Lower lobe of right lung (tissue), 2 donors: ENCODE data around the gene NT5C1B. TPM values are rescaled to one million over a fixed set of nuclear protein-coding genes. Genes with fewer than 3 reads are reported as not detected.
A peak's percentile ranks its signal among the peaks of the same experiment; 100 is the strongest.

Experiments used
- ATAC-seq, 2 donors: fragments of 200-7000 bp; cut with Tn5 transposase; one replicate each; pipeline ENCODE4 v1.9.1; 2020 to 2022; ENCODE audit warnings: mild to moderate bottlenecking in 2 of 2, moderate library complexity in 2 of 2
- DNase-seq: peaks from one replicate; pipeline ENCODE4 v3.0.0-alpha.2; 2020
- H3K27ac ChIP-seq: fragments of 200-600 bp; one replicate; pipeline ENCODE4 v1.8.0; 2022
- H3K27me3 ChIP-seq: fragments of 200-600 bp; one replicate; pipeline ENCODE4 v1.8.0; 2022; ENCODE audit warnings: low read depth
- H3K36me3 ChIP-seq: fragments of 200-600 bp; one replicate; pipeline ENCODE4 v1.8.0; 2022; ENCODE audit warnings: mild to moderate bottlenecking
- H3K4me1 ChIP-seq: fragments of 200-600 bp; one replicate; pipeline ENCODE4 v1.8.0; 2022
- H3K4me3 ChIP-seq: fragments of 200-600 bp; one replicate; pipeline ENCODE4 v1.8.0; 2022; ENCODE audit warnings: mild to moderate bottlenecking
- H3K9me3 ChIP-seq: fragments of 200-600 bp; one replicate; pipeline ENCODE4 v1.8.0; 2022
- intact Hi-C: fragments of 100-400 bp; cut with DNase I; formaldehyde crosslinking; loops from one replicate; pipeline ENCODE4 v1.11.0; 2022
- total RNA-seq: library from RNA; stranded (reverse); fragmentation: NEBNext Ultra II Directional; extraction: Animal tissue kit (Norgen Biotek cat#: 25700); gene quantifications from one replicate; pipeline ENCODE4 v1.2.1, GENCODE V29; 2021
- TF ChIP-seq, protein P1 (sequence below): fragments of 200-600 bp; IDR thresholded peaks from one replicate; pipeline ENCODE4 v1.8.0; 2022; ENCODE audit warnings: antibody characterized with exemption, mild to moderate bottlenecking
- donor health status: DM: no; HTN: yes; CAD: no; lungs with severe emphysema.

Gene NT5C1B
- total RNA-seq, 1 donor from 2014 or later, result not detected

DNA sequence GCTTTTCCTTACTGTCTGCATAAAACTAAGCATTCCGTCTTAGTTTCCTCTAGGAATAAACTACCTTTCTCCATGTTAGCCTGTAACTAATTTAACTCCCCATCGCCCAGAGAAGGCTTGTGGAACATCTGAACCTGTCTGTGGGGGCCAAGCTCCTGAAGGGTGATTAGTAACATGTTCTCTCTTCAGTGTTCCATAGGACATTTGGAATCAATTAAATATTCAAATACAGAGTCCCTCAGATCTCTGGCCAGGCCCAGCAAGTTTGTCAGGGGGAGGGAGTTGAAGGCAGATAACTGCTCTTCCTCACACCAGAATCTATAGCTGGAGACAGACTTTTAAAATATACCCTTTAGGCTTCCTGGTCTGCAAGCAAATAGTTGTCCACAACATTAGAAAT, 37.7 kb downstream of the NT5C1B start:
- Histone ChIP-seq H3K9me3 (no peaks in the 10 kb centered on the region), H3K27me3 (no peaks in the 10 kb centered on the region), H3K4me3 (no peak overlapping the region), H3K27ac (no peak overlapping the region), H3K36me3 (peaks cover 9% of the 10 kb centered on the region), H3K4me1 (peaks cover 11% of the 10 kb centered on the region)
- intact Hi-C loops, result loop anchor here (10.0 kb wide), 1 partner anchor 193 kb away; no protein-coding TSS in a partner anchor
- TF ChIP-seq, protein P1, sequence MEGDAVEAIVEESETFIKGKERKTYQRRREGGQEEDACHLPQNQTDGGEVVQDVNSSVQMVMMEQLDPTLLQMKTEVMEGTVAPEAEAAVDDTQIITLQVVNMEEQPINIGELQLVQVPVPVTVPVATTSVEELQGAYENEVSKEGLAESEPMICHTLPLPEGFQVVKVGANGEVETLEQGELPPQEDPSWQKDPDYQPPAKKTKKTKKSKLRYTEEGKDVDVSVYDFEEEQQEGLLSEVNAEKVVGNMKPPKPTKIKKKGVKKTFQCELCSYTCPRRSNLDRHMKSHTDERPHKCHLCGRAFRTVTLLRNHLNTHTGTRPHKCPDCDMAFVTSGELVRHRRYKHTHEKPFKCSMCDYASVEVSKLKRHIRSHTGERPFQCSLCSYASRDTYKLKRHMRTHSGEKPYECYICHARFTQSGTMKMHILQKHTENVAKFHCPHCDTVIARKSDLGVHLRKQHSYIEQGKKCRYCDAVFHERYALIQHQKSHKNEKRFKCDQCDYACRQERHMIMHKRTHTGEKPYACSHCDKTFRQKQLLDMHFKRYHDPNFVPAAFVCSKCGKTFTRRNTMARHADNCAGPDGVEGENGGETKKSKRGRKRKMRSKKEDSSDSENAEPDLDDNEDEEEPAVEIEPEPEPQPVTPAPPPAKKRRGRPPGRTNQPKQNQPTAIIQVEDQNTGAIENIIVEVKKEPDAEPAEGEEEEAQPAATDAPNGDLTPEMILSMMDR, result no peak
- no peak for ATAC-seq
- no peak for DNase-seq

DNA sequence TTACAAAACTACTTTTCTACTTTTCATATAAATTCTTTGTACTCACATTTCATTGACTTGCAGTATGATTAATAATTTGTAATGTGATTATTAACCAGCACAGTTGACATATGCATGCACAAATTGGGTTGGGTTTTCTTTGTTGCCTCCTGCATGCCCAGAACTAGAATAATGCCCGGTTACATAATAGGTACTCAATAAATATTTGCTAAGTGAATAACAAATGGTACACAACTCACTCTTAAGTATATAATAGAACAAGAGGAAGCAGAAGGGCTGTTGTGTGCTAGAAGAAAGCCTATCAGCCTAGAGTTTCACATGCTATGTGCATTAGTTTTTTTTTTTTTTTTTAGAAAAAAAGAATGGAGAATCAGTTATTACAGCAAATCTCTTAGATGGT, 38.2 kb downstream of the NT5C1B start:
- Histone ChIP-seq H3K9me3 (no peaks in the 10 kb centered on the region), H3K27me3 (no peaks in the 10 kb centered on the region), H3K36me3 (peaks cover 9% of the 10 kb centered on the region), H3K4me1 (peaks cover 15% of the 10 kb centered on the region), H3K4me3 (no peak overlapping the region), H3K27ac (no peak overlapping the region)
- ATAC-seq, result peak in 1 of 2 donors; percentile 70
- intact Hi-C loops, result loop anchor here (10.0 kb wide), 1 partner anchor 194 kb away; no protein-coding TSS in a partner anchor
- no peak for DNase-seq
- TF ChIP-seq, protein P1, result no peak

DNA sequence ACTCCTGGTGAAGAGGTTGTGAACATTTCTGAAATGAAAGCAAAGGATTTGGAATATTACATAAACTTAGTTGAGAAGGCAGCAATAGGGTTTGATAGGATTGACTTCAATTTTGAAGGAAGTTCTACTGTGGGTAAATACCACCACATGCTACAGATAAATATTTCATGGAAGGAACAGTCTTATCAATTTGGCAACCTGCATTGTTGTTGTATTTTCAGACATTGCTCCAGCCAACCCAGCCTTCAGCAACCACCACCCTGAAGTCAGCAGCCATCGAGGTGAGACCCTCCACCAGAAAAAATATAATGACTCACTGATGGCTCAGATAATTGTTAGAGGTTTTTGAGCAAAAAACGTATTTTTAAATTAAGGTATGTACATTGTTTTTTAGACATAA, 38.9 kb downstream of the NT5C1B start:
- no peaks in the 10 kb centered on the region for H3K27me3 ChIP-seq
- TF ChIP-seq, protein P1, result no peak
- DNase-seq (no peak), ATAC-seq (no peak)
- peaks cover 5% of the 10 kb centered on the region for H3K36me3 ChIP-seq
- no peak overlapping the region for H3K4me3 ChIP-seq
- peaks cover 17% of the 10 kb centered on the region for H3K4me1 ChIP-seq
- intact Hi-C loops, result loop anchor here (10.0 kb wide), 1 partner anchor 194 kb away; no protein-coding TSS in a partner anchor
- H3K9me3 ChIP-seq, result no peaks in the 10 kb centered on the region
- H3K27ac ChIP-seq, result no peak overlapping the region

DNA sequence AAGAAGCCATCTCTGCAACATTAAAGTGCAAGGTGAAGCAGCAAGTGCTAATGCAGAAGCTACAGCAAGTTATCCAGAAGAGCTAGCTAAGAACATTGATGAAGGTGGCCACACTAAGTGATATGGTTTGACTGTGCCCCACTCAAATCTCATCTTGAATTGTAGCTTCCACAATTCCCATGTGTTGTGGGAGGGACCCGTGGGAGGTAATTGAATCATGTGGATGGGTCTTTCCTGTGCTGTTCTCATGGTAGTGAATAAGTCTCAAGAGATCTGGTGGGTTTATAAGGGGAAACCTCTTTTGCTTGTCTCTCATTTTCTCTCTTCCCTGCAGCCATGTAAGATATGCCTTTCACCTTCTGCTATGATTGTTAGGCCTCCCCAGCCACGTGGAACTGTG, 40.3 kb downstream of the NT5C1B start:
- ATAC-seq (no peak), DNase-seq (no peak)
- Histone ChIP-seq H3K27me3 (no peaks in the 10 kb centered on the region), H3K4me1 (peaks cover 17% of the 10 kb centered on the region), H3K36me3 (no peaks in the 10 kb centered on the region), H3K27ac (no peak overlapping the region), H3K4me3 (no peak overlapping the region), H3K9me3 (no peaks in the 10 kb centered on the region)
- intact Hi-C loops, result no loop called here
- TF ChIP-seq, protein P1, result no peak

GRCh38 chr2:18548621-18549020, 40.7 kb downstream of the NT5C1B start:
- Histone ChIP-seq H3K4me1 (peaks cover 17% of the 10 kb centered on the region), H3K4me3 (no peak overlapping the region), H3K27me3 (no peaks in the 10 kb centered on the region), H3K27ac (no peak overlapping the region), H3K36me3 (no peaks in the 10 kb centered on the region), H3K9me3 (no peaks in the 10 kb centered on the region)
- TF ChIP-seq, protein P1, result no peak
- no peak for DNase-seq
- intact Hi-C loops, result no loop called here
- no peak for ATAC-seq
